ENCODE results near the gene TCF7L2.

Gene TCF7L2

DNA sequence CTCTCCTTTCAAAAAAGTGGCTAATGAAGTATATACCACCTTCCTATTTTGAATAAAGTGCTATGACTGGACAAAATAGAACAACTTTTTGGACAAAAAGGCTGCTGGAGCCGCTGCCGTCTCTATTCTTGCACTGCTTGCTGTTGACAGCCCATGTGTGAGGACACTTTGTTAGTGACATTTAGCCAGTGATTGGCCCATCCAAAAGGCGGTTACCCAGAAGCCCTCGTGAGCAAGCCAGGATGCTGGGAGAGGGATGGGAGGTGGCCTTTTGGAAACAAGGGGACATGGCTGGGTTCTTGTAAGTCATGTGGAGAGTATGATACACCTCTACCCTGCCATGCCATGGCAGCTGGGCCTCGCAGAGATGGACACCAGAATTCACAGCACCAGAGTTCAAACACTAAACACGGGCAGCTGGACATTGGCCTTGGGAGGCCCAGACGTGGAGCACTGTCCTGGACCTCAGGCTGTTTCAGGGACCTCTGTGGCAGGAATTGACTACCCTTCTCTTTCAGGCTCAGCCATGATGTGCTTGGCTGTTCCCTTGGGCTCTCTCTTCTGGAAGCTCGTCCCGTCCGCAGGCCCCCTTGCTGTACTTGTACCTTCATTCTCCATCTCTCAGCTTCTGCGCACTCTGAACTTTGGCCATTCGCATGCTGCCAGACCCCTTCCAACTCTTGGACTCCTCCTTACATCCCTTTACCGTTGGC, 118.3 kb downstream of the TCF7L2 start:
- DNase-seq = no peak

GRCh38 chr10:113069595-113069994, 119.5 kb downstream of the TCF7L2 start:
- DNase-seq = no peak

- no peak for DNase-seq
Measured at GRCh38 chr10:113071446-113071845, 121.4 kb downstream of the TCF7L2 start.

DNA sequence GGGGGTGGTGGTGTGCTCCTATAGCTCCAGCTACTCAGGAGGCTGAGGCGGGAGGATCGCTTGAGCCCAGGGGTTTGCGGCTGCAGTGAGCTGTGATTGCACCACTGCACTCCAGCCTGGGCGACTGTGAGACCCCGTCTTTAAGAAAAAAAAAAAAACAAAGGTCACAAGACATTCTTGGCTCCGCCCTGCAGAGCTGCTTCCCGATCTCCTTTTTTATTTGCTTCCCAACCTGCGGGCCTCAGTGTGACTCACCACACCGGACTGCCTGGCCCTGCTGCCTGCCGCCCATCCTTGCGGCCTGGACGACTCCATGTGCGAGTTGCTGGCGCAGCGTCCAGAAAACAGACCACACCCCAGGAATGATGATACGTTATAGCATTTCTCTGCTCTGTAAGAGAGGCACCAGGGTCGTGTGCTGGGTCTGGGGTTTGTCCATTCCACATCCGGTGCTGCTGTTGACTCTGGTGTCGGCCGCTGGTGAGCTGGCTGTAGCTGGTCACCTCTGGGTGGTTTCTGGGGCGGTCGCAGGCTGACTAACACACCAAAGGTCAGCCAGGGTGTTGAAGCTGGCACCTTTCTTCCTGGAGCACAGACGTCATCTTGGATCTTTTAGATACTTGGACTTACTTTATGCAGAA, 123.6 kb downstream of the TCF7L2 start:
- DNase-seq = no peak

DNA sequence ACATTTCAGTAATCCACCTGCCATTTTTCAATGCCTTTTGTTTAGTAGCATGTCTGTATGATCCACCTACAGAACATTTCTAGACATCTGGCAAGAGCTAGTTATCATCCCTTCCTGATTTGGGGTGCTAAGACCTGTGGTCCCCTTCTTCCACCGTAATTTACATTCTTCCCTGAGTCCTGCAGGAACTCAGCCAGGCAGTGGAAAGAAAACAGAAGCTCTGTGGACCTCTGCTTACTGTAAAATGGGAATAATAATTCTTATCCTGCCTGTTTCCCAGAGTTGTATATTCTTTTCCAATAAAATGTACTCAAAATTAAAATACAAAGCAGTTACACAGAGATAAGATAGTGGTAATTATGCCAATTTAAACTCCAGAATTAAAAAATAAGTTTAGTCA, 126.9 kb downstream of the TCF7L2 start:
- no peak for DNase-seq

DNA sequence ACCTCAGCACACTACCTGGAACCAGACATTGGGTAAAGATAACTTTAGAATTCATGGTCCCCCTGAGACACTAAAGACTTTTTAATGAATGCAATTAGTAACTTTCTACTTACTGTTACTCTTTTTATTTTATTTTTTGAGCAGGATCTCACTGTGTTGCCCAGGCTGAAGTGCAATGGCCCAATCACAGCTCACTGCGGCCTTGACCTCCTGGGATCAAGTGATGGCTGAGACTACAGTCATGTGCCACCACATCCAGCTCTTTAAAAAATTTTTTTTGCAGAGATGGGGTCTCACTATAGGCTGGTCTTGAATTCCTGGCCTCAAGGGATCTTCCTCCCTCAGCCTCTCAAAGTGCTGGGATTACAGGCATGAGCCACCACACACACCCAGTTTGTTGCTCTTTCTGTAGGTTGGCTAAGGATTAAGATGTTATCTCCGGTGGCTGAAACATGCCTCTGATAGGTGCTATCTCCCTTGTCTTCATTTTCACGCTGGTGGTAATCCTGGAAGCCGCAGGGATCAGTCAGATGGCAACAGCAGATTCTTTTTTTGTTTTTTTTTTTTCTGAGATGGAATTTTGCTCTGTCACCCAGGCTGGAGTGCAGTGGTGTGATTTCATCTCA, 128.3 kb downstream of the TCF7L2 start:
- DNase-seq = no peak

- DNase-seq = no peak
Measured at GRCh38 chr10:113080061-113080924, 130.2 kb downstream of the TCF7L2 start.

- no peak for DNase-seq
Measured at GRCh38 chr10:113080925-113081229, 130.8 kb downstream of the TCF7L2 start.

DNA sequence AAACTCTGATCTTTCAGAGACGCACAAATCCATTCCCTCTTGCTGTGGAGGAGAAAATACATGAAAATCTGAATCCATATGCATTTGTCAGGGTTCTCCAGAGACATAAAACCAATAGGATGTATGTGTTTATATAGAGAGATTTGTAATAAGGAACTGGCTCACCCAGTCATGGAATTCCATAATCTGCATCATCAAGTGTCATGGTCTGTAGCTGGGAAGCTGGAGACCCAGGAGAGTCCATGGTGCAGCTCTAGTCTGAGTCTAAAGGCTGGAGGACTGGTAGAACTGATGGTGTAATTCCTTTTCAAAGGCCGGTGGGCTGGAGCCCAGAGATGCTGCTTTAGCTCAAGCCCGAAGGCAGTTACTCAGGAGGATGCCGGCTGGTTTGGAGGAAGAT, 134.0 kb downstream of the TCF7L2 start:
- DNase-seq = no peak

DNA sequence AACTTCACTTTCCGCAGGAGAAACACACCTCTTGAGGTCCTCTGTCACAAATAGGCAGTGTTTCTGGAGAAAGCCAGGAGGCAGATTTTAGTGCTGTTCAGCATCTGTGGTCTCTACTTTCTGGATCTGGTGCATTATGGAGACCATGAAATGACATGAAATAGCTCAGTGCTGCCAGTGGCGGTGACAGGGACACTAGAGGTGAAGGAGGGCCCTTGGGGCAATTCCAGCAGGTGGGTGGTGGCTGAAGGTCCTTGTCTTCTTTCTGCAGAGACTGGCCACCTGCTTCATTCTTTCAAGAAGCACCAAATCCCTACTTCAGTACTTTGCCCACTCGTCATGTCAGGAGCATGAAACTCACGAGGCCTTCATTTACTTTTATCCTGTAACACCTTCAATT, 135.7 kb downstream of the TCF7L2 start:
- no peak for DNase-seq

DNA sequence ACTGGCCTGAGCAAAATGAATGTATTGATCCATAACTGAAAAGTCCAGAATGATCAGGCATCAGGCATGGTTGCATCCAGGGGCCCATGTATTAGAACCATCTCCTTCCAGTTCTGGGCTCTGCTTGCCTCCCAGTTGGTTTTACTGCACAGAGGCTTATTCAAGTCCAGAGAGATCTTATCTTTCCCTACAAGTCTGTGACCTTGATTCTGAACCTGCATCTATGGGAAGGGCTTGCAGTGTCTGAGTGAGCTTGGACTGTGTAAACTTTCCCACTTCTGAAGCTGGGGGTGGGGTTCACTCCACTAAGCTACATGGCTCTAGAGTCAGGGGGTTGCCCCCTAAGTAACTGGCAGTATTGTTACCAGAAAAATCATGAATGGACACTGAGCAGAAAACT, 136.2 kb downstream of the TCF7L2 start:
- DNase-seq = no peak

- no peak for DNase-seq
Measured at GRCh38 chr10:113087165-113088029, 137.3 kb downstream of the TCF7L2 start.

DNA sequence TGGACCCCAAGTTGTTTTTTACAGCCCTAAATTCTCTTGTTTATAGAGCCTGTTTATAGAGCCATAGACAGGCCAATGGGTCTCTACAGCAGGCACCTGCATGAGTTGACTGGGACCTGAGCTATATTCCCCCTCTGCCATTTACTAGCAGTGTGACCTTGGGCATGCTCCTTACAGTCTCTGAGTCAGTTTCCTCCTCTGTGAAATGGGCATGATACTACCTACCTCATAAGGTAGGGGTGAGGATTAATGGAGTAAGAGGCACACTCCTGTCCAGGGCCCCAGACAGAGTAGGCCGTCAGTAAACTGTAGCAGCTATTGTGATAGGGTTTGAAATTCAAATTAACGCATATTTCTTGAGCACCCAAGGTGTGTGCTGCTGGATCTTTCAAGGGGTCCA, 138.1 kb downstream of the TCF7L2 start:
- no peak for DNase-seq

GRCh38 chr10:113089551-113089950, 139.5 kb downstream of the TCF7L2 start:
- DNase-seq = no peak

DNA sequence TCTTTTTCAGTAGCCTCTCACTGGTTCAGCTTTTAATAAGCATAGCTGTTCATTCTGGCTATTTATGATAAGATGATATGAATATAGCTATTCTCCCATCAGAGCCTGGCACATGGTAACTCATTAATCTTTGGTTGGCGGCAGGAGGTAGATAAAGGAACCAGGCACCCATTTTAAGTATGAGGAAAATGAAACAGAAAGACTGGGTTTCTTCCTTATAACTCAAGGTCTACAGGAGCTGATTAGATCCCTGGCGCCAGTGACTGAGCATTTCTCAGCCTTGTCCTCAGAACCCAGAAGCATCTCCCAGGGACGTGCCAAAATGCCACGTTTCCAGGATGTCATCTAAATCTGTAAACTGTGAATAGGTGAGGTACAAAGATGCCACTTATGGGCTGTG, 141.9 kb downstream of the TCF7L2 start:
- DNase-seq = no peak

GRCh38 chr10:113093188-113094113, 143.4 kb downstream of the TCF7L2 start:
- DNase-seq = no peak

DNA sequence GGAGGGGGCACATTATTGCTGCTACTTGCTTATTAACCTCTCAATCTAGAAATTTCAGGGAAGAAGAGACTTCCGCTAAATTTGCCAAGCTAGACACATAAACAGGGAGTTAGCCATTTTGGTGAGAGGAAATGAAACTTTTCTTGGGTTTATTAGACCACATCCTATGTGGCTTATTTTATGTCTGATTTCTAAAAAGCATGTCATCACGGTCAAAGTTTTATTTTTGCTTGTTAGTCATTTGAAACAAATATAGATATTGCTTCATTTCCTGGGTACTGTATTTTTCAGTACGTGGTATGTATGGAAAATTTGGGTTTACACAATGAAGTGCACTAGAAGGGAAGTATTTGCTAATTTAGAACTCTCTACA, 144.1 kb downstream of the TCF7L2 start:
- no peak for DNase-seq

DNA sequence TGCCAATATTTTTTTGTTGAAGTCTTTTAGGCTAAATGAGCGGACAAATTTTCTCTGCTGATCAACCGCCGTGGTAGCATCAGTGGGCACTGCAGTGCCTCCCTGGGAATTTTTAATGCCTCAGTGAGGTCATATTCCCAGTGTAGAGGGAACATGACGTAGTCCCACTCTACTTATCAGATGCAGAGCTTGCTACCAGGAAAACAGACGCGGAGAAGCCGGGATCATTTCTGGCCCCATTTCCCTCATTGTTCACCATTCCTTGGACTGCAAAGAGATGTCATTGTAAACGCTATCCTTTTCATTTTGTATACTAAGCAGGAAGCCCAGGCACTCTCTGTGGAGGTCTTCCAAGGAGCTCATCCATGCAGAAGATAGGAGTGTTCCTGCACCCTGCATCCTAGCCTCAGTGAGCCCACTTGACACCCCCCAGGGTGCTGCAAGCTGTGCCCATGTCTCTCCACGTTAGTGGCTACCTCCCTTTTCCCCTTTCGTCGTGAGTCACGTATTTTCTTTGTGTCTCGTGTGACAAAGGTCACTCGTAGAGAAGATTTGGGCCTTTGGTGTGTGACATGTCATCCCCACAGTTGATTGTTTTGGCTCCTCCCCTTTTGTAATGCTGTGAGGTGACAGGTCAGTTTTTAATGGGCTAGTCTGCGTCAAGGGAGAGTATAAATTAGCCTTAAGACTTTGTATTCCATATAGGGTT, 145.5 kb downstream of the TCF7L2 start:
- no peak for DNase-seq

DNA sequence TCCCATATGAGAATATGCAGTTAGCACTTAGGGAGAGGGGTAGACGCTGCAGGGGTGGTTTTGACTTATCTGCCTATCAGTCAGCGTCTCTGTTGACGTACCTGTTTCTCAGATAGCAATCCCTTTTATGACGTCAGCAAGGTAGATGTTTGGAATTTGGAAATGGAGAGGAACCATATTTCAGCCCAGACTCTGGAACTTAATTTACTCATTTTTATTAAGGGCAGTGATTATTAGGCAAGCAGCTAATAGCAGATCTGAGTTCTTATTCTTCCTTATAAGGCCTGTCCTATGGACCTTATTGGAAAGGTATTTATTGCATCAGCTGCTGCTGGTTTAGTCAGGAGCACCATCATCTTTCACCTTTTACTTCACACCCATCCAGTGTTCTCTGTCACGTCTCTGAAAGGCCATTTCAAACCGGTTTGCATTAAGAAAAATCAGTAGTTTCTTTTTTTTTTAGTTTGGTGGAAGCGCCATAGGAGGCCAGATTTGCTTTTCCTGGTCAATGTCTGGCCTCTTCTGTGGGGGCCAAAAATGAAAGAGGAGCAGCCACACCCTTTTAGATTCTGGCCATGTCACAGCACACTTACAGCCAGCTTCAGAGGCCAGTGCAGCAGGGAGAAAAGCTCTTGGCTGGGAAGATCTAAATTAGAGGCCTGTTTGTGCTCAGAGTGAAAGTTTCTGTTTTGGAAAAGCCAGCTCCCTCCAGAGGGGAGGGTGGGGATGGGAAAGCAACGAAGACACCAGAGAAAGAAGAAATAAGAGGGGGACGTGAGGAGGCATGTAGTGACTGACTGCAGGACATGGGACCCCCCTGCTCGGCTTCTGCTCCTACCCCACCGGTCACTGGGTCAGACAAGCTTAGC, 146.3 kb downstream of the TCF7L2 start:
- DNase-seq = no peak

- no peak for DNase-seq
Measured at GRCh38 chr10:113097036-113097435, 147.0 kb downstream of the TCF7L2 start.
